ENCODE measurements around the gene SLC26A2.
A peak's percentile ranks its signal among the peaks of the same experiment; 100 is the strongest.
"Not testable (repeated sequence)": the region's sequence is repeated elsewhere in the genome, so short reads cannot be mapped to it uniquely, and the experiment has no call there.

The SLC26A2 gene

DNA sequence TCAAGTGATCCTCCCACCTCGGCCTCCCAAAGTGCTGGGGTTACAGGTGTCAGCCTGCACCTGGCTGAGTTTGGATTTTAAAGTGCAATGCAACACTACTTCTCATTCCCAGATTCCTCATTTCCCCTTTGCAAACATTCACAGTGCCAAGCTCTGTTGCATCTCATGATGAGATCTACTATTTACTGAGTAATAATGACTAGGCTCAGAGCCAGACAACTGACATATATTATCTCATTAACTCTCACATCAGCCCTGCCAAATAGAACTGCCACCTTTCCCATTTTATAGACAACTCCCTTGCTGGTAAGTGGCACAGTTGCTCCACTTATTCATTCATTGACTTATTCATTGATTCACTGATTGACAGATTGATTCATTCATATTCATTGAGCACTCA lies 22.9 kb upstream of the SLC26A2 start:
- DNase-seq, result peak; percentile 85

DNA sequence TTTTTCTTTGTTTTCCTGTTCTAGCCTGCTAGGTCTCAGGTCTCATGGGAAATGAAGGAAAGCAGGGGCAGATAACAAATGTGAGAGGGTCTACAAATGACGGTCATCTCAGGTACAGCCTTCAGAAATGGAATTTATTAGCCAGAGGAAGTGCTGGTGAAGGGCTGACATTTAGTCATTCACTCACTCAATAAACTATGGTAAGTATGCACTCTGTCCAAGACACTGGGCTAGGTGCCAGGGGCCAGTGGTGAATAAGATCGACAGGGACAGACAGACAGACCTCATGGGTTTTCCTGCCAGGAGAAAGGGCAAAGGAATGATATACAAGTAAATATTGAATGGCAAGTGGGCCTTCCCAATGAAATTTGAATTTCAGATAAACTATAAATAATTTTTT lies 22.3 kb upstream of the SLC26A2 start:
- no peak for DNase-seq

GRCh38 chr5:149938791-149939358 lies 21.7 kb upstream of the SLC26A2 start:
- DNase-seq, result no peak

GRCh38 chr5:149939546-149939945 lies 21.0 kb upstream of the SLC26A2 start:
- DNase-seq, result no peak

DNA sequence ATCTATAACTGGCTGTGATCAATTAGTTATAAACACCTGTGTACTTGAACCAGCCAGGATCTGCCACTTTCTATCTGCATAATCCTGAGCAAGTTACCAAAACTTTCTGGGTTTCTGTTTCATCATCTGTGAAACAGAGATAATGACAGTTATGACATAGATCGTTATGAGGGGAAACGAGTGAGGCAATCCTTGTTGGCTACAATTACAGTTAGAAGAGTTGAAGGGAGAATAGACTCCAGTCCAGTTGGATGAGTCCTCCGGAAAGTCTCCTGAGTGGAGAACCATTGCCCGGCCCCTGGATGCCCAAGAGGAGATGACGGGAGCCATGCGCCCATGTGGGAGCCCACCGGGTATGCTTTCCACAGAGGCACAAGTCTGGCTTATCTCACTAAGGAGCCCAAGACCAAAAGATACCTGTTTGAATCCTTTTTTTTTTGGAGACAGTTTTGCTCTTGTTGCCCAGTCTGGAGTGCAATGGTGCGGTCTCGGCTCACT lies 20.4 kb upstream of the SLC26A2 start:
- no peak for DNase-seq

DNA sequence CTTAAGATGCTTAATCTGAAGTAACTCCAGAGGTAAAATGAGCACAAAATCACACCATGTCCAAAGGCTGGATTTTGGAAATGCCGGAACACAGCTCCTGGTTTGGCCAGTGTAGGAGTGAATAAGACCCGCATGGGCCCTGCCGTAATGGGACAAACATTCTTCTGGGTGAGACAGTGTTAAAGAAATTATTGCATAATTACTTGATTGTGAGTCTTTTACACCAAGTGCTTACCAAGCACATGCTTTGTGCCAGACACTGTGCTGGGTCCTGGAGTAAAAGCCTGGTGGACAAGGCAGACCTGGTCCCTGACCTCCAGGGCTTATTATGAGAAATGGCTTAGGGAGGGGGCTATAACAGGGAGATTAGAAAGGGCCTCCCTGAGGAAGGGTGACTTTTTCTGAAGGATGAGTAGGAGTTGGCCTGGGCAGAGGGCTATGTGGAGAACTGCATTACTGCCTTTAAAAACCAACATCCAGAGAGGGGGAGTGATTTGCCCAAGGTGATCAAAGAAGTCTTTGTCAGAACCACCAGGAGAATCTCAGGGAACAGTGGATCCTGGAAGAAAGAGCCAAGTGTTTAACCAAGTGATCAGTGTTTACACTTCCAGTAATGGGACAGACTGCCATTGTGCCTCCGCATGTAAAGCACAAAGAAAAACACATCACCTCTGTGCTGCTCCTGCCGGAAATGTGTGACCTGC lies 19.5 kb upstream of the SLC26A2 start:
- no peak for DNase-seq

GRCh38 chr5:149941795-149942194 lies 18.8 kb upstream of the SLC26A2 start:
- no peak for DNase-seq

GRCh38 chr5:149942199-149942598 lies 18.4 kb upstream of the SLC26A2 start:
- no peak for DNase-seq

GRCh38 chr5:149942741-149943169 lies 17.8 kb upstream of the SLC26A2 start:
- not testable (repeated sequence) for DNase-seq

- peak; percentile 28 for DNase-seq
Measured at GRCh38 chr5:149943177-149943949, 17.2 kb upstream of the SLC26A2 start.

DNA sequence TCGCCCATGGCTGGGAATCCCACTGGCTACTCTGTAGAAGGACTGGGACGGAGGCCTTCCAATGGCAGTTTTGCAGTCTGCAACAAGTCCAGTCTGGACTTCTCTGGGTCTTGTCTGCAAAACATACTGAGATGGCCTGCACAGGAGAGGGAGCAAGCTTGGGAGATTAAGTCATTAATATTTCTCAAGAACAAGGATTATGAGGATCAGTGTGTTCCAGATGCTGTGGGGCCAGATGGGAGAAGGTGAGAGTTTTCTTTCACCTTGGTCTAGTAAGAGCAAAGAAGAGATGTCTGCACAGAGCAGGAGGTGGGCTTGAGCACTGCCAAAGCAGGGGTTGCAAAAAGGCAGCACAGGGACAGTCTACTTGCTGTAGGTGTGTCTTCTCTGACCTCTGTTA lies 15.9 kb upstream of the SLC26A2 start, which contains the start of gene PDE6A:
Gene PDE6A, minus strand, starts transcription at position 128 of the 400 bp plus-strand sequence. Its CDS starts 120 bp downstream, at position 8.
- DNase-seq, result no peak

- DNase-seq, result no peak
Measured at GRCh38 chr5:149946118-149946517, 14.4 kb upstream of the SLC26A2 start.

DNA sequence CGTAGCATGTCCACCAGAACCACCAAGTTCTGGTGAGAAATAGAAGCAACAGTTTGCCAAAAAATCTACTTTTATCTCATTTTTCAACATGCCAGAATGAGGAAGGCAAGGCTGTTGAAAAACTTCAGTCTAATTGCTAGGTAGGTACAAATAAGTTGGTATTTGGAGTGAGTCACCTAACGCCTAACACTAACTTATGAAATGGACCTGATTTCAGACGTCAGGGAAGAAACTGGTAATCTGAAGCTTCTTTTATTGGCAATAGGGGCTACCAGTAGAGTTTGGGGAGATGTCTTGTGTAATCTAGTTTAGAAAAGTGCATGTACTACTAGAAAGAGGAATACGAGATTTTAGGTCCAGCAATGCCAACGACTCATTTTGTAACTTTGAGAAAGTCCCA lies 11.6 kb upstream of the SLC26A2 start:
- DNase-seq, result no peak

- no peak for DNase-seq
Measured at GRCh38 chr5:149951138-149951749, 9.3 kb upstream of the SLC26A2 start.

DNA sequence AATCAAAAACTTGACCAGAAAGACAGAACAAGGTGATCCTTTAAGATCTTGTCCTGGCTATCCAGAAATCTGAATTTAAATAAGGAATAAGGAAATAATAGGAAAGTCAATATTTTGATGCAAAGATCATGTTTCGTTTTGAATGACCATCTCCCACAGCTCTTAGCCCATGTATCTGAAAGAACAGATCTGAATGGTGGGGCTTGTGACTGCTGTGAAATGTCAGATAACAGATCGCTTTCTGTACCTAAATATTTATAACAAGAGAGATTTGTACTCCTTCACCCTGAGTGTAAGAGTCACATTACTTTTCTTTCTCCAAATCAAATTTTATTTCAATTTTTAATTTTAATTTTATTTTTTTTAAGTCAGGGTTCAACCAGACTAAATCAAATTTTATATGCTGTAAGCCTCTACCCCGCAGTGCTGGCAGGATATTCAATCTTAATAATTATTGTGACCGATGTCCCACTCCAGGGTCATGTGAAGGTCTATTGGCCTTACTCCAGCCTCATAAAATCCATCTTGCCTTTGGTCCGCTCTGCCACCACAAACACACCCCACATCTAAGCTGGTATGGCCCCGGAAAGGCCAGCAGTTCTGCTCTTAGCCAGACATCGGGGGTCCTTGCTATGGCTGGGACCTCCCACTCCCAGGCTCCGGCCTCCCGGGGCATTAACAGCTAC lies 7.0 kb upstream of the SLC26A2 start:
- DNase-seq, result peak; percentile 29

DNA sequence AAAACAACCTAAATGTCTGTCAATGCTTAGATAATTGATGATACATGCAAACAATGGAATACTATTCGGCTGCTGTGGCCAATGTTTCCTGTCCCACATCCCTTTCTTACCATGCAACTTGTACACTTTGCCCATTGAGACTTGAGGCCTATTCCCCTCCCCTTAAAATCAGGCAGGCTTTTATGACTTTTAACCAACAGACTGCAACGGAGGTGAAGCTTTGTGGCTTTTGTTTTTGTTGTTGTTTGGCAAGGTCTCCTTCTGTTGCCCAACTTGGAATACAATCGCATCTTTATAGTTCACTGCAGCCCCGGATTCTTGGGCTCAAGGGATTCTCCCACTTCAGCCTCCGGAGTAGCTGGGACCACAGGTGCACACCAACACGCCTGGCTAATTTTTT lies 5.8 kb upstream of the SLC26A2 start:
- no peak for DNase-seq

DNA sequence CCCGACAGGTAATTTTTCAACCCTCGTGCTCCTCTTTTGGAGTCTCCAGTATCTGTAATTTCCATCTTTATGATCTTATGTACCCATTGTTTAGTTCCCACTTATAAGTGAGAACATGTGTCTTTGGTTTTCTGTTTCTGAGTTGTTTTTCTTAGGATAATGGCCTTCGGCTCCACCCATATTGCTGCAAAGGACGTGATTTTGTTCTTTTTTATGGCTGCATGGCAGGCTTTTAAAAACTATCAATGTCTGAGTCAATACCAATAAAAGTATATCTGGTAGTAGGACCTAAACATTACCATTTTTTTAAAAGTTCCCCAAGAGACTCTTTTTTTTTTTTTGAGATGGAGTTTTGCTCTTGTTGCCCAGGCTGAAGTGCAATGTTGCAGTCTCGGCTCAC lies 3.9 kb upstream of the SLC26A2 start:
- no peak for DNase-seq

DNA sequence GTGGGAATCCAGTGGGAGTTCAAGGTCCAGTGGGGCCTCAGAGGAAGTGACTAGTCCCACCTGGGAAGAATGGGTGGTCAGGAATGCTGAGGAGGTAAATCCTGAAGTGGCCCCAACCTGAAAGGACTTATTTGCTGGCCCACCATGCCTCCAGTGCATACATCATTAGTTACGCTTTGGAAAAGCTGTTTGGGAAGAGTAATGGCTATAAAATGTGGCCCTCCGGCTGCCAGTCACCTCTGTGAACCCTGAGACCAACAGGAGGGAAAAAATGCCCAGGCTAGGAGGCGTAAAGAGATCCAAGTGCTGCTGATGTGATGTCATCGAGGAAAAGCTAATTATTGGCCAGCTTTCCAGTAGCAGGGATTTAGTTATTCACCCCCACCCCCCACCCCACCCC lies 2.7 kb upstream of the SLC26A2 start:
- DNase-seq, result no peak

DNA sequence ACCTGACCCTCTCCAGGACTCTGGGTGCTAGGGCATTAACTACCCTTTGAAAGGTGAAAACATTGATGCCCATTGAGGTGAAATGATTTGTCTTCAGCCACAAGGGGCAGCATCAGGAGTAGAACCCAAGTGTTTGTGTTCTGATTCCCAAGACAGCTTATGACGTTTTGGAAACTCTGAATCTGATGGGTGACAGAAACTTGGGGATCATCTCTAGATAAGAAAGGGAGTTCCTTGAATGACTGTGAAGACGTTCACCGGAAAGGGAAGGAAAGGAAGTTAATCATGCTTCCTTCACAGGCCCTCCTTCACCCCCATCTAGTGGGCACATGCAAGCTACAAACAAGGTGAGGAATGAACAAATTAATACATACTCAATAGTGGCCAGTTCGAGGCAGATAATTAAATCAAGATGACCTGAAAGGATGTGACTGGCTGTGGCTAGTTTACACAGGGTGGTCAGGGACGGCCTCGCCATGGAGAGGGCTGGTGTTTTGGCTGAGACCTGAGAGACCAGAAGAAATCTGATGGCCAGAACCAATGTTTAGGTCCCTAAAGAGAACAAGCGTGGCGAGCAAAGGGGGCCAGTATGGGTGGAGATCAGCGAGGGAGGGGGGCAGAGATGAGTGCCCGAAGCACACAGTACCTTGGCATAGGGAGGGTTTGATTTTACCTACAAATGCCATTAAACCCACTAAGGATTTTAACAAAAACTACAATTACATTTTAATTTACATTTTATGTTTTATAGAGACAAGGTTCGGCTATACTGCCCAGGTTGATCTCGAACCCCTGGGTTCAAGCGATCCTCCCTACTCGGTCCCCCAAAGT lies 937 bp upstream of the SLC26A2 start:
- peak; percentile 24 for DNase-seq

GRCh38 chr5:149961186-149961685 lies 678 bp downstream of the SLC26A2 start:
- no peak for DNase-seq

DNA sequence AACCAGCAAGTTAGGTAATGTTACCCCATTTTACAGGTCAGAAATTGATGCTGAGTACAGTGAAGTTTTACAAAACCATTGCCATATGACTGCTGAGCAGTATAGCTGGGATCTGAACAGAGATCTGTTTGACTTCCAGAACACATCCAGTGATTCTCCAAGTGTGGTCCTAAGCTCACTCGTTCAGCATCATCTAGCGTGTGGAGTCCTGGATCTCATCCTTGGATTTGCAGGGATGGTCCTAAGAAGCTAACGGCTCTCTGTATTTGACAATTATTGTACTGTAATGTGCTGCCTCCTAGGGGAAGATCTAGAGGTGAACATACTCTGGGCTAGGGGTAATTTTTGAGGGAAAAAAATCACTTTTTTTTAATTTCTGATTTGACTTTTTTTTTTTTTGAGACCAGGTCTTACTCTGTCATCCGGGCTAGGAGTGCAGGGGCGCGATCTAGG lies 1.4 kb downstream of the SLC26A2 start:
- DNase-seq, result peak; percentile 22
